Smooth muscle cell (in vitro differentiated cells): ENCODE data around the gene N4BP2L2. TPM values are rescaled to one million over a fixed set of nuclear protein-coding genes. Genes with fewer than 3 reads are reported as not detected.

Experiments
- DNase-seq: peaks from one replicate; lab custom pipeline; 2025; ENCODE audit not compliant: unreplicated experiment; lab: John Stamatoyannopoulos, UW
- H2AFZ ChIP-seq: fragments of 200-600 bp; sonication (generic); 2 replicates; pipeline ENCODE4 v1.6.0; 2016; ENCODE audit warnings: antibody characterized with exemption, low read depth, mild to moderate bottlenecking
- H3F3A ChIP-seq: fragments of 200-600 bp; sonication (generic); 2 replicates; pipeline ENCODE4 v1.6.0; 2017; ENCODE audit warnings: antibody characterized with exemption, low read depth
- H3K27ac ChIP-seq: fragments of 200-600 bp; sonication (generic); 2 replicates; pipeline ENCODE4 v1.5.1; 2016; ENCODE audit warnings: low read depth, mild to moderate bottlenecking
- H3K27me3 ChIP-seq: fragments of 200-600 bp; sonication (generic); 2 replicates; pipeline ENCODE4 v1.6.1; 2016; ENCODE audit warnings: low read depth, mild to moderate bottlenecking
- H3K36me3 ChIP-seq: fragments of 200-600 bp; sonication (generic); 2 replicates; pipeline ENCODE4 v1.5.1; 2016; ENCODE audit warnings: low read depth
- H3K4me1 ChIP-seq: fragments of 200-600 bp; sonication (generic); 2 replicates; pipeline ENCODE4 v1.5.1; 2016; ENCODE audit warnings: low read depth
- H3K4me2 ChIP-seq: fragments of 200-600 bp; sonication (generic); 2 replicates; pipeline ENCODE4 v1.6.0; 2016; ENCODE audit warnings: mild to moderate bottlenecking
- H3K4me3 ChIP-seq: fragments of 200-600 bp; sonication (generic); 2 replicates; pipeline ENCODE4 v1.5.1; 2016; ENCODE audit warnings: mild to moderate bottlenecking
- H3K79me2 ChIP-seq: fragments of 200-600 bp; sonication (generic); 2 replicates; pipeline ENCODE4 v1.6.0; 2016; ENCODE audit warnings: low read depth, mild to moderate bottlenecking
- H3K9ac ChIP-seq: fragments of 200-600 bp; sonication (generic); 2 replicates; pipeline ENCODE4 v1.6.0; 2016; ENCODE audit warnings: low read depth
- H3K9me3 ChIP-seq: fragments of 200-600 bp; sonication (generic); replicated peaks from 2 replicates; pipeline ENCODE4 v1.5.1; 2016; ENCODE audit warnings: low read depth
- H4K20me1 ChIP-seq: fragments of 200-600 bp; sonication (generic); 2 replicates; pipeline ENCODE4 v1.6.0; 2016; ENCODE audit warnings: low read depth
- CTCF ChIP-seq: fragments of 200-600 bp; sonication (generic); IDR thresholded peaks from 2 replicates; pipeline ENCODE4 v1.5.1; 2017; ENCODE audit warnings: borderline replicate concordance, mild to moderate bottlenecking, antibody characterized with exemption; ENCODE audit not compliant: insufficient read depth, poor library complexity, severe bottlenecking
- WGBS: methylation state at CpG from one replicate; pipeline ENCODE4 v1.1.7; 2016; ENCODE audit warnings: low lambda C conversion rate; 5-methylcytosine and 5-hydroxymethylcytosine counted together
- polyA plus RNA-seq: library from polyadenylated mRNA; unstranded; fragments of >200 nt; fragmentation: Nextera tagmentation; extraction: Ambion mirVana; gene quantifications from 2 replicates; pipeline ENCODE4 v1.2.1, GENCODE V29; 2016
- total RNA-seq: library from RNA; depleted of rRNA; stranded (reverse); fragments of >200 nt; gene quantifications from 2 replicates; pipeline ENCODE4 v1.2.3, GENCODE V29; 2014

Gene N4BP2L2
- total and polyA plus RNA-seq, 2 experiments from 2014 or later, result 51.3 to 96.0 TPM

- Histone ChIP-seq H3K36me3 (no peaks in the 10 kb centered on the region), H3K4me2 (no peak overlapping the region), H3K4me3 (no peak overlapping the region), H3K9me3 (no peaks in the 10 kb centered on the region), H3K79me2 (no peaks in the 10 kb centered on the region), H3K9ac (no peak overlapping the region), H3K27ac (no peak overlapping the region), H3F3A (no peaks in the 10 kb centered on the region), H4K20me1 (no peaks in the 10 kb centered on the region), H3K27me3 (no peaks in the 10 kb centered on the region), H2AFZ (no peak overlapping the region), H3K4me1 (peaks cover 10% of the 10 kb centered on the region)
- no peak for DNase-seq
- WGBS, result 97% methylated on average over 6 of the region's 6 CpGs
- TF ChIP-seq CTCF, result no peak
Measured at GRCh38 chr13:32407854-32408253, 130.7 kb downstream of the N4BP2L2 start.

- no peak overlapping the region for H2AFZ ChIP-seq
- no peak overlapping the region for H3K4me3 ChIP-seq
- no peak for TF ChIP-seq CTCF
- no peak overlapping the region for H3K27ac ChIP-seq
- no peaks in the 10 kb centered on the region for H3K4me1 ChIP-seq
- H3K9ac ChIP-seq, result no peak overlapping the region
- no peak overlapping the region for H3K4me2 ChIP-seq
- no peaks in the 10 kb centered on the region for H4K20me1 ChIP-seq
- H3F3A ChIP-seq, result no peaks in the 10 kb centered on the region
- 95% methylated on average over 4 of the region's 4 CpGs for WGBS
- H3K27me3 ChIP-seq, result no peaks in the 10 kb centered on the region
- no peaks in the 10 kb centered on the region for H3K9me3 ChIP-seq
- no peaks in the 10 kb centered on the region for H3K79me2 ChIP-seq
- H3K36me3 ChIP-seq, result no peaks in the 10 kb centered on the region
- DNase-seq, result no peak
Measured at GRCh38 chr13:32403108-32403507, 135.5 kb downstream of the N4BP2L2 start.

DNA sequence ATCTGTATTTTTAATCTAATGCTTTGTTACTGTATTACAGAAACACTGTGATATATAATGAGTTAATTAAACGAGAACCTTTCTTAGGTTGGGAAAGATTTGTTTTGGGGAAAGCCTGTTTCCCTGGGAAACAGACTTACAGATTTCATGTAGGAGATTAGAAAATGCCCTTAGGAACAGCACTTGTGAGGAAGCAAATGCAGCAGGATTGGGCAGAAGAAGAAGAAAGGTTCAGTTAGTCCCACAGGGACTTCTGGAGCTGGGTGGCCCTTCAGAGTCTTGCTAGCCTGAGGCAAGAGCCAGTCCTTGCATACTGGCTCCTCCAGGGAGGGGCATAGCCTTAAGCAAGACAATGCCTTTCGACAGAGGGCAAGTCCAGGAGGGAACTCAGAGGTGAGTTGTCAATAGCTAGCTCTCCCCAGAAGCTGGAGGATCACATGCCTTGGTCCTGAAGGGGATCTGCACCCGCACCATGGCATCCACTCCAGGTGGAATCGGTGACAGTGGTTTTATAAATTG, 147.4 kb downstream of the N4BP2L2 start:
- no peaks in the 10 kb centered on the region for H3K27me3 ChIP-seq
- no peak overlapping the region for H3K4me2 ChIP-seq
- no peaks in the 10 kb centered on the region for H3K9me3 ChIP-seq
- no peak overlapping the region for H2AFZ ChIP-seq
- TF ChIP-seq CTCF, result no peak
- no peaks in the 10 kb centered on the region for H3K36me3 ChIP-seq
- no peaks in the 10 kb centered on the region for H3K79me2 ChIP-seq
- no peak overlapping the region for H3K9ac ChIP-seq
- no peak overlapping the region for H3K27ac ChIP-seq
- H3F3A ChIP-seq, result no peaks in the 10 kb centered on the region
- no peaks in the 10 kb centered on the region for H3K4me1 ChIP-seq
- no peak overlapping the region for H3K4me3 ChIP-seq
- DNase-seq, result no peak
- 73% methylated on average over 4 of the region's 4 CpGs for WGBS
- no peaks in the 10 kb centered on the region for H4K20me1 ChIP-seq

DNA sequence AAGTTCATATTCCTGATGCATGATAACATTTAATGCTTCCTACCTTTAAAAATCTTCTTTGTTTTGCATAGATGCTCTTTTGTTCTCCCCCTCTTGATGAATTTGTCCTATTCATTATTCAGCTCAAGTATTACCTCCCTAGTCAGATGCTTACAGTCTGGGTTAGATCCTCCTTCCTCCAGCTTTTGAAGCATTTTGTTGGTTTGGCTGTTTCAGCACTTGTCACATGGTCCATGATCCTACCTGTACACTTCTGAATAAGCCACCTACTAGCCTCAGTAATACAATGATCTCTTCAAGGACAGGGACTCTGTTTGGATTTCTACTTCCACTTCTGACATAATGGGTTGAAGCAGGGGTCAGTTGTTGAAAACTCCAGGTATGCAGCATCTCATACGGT, 148.1 kb downstream of the N4BP2L2 start:
- 85% methylated on average over 1 of the region's 1 CpG for WGBS
- H3K4me1 ChIP-seq, result no peaks in the 10 kb centered on the region
- no peak for DNase-seq
- no peaks in the 10 kb centered on the region for H3K79me2 ChIP-seq
- no peaks in the 10 kb centered on the region for H3K27me3 ChIP-seq
- H3K9me3 ChIP-seq, result no peaks in the 10 kb centered on the region
- no peak overlapping the region for H2AFZ ChIP-seq
- H3K27ac ChIP-seq, result no peak overlapping the region
- H3K36me3 ChIP-seq, result no peaks in the 10 kb centered on the region
- no peaks in the 10 kb centered on the region for H4K20me1 ChIP-seq
- no peak overlapping the region for H3K4me2 ChIP-seq
- H3K4me3 ChIP-seq, result no peak overlapping the region
- no peak overlapping the region for H3K9ac ChIP-seq
- no peak for TF ChIP-seq CTCF
- H3F3A ChIP-seq, result no peaks in the 10 kb centered on the region
